GM12878 (cell line): Measurements from ENCODE around the gene TBXAS1. TPM values are rescaled to one million over a fixed set of nuclear protein-coding genes. Genes with fewer than 3 reads are reported as not detected.

Experiments
- ATAC-seq: fragments of 200-7000 bp; cut with Tn5 transposase; 3 replicates; pipeline ENCODE4 v1.9.1; 2020; ENCODE audit warnings: mild to moderate bottlenecking, moderate library complexity
- BruUV-seq: library from RNA; stranded (reverse); fragments of 400-500 nt; replicated peaks from 2 replicates; lab custom pipeline; 2021; lab: Mats Ljungman, UMichigan
- CTCF ChIA-PET: fragments of 300-600 bp; sonication (Branson Sonifier 250); formaldehyde crosslinking; extraction: SDS; loops from one replicate; lab custom pipeline; 2021; ENCODE audit warnings: inconsistent platforms; lab: Yijun Ruan, JAX
- POLR2A ChIA-PET: fragments of 350-600 bp; formaldehyde crosslinking; extraction: SDS; loops from one replicate; lab custom pipeline; 2021; ENCODE audit warnings: inconsistent platforms; lab: Charles Lee
- RAD21 ChIA-PET: fragments of 300-600 bp; sonication (Branson Sonifier 250); formaldehyde crosslinking; loops from one replicate; lab custom pipeline; 2023; ENCODE audit warnings: antibody characterized with exemption; ENCODE audit not compliant: unreplicated experiment; lab: Charles Lee
- SMC1A ChIA-PET: fragments of 300-600 bp; sonication (Branson Sonifier 250); formaldehyde crosslinking; loops from one replicate; lab custom pipeline; 2023; ENCODE audit not compliant: unreplicated experiment, uncharacterized antibody; lab: Charles Lee
- DNase-seq: peaks from one replicate; pipeline ENCODE4 v3.0.0-alpha.2; 2011; ENCODE audit warnings: low read depth, low spot score
- FAIRE-seq: peaks from 3 replicates; lab custom pipeline; 2011; peaks lifted over from hg19 to GRCh38; lab: Jason Lieb, UNC
- H2AFZ ChIP-seq: 2 replicates; pipeline ENCODE4 v1.6.0; 2011; ENCODE audit warnings: low read depth, low read length, control low read depth; ENCODE audit not compliant: control insufficient read depth
- H3K27ac ChIP-seq: 2 replicates; pipeline ENCODE4 v1.5.1; 2011; ENCODE audit warnings: control low read depth; ENCODE audit not compliant: control insufficient read depth, insufficient read depth
- H3K27me3 ChIP-seq, 2 experiments: replicated peaks in 1 of 2; 2 replicates each; pipeline versions ENCODE4 v1.6.0 to v1.6.1; 2011; ENCODE audit warnings: low read length in 1 of 2; ENCODE audit not compliant: control insufficient read depth in 2 of 2, insufficient read depth in 2 of 2
- H3K36me3 ChIP-seq, 2 experiments: 2 replicates each; pipeline ENCODE4 v1.5.1; 2011; ENCODE audit warnings: low read length in 1 of 2; ENCODE audit not compliant: control insufficient read depth in 2 of 2, insufficient read depth in 2 of 2
- H3K4me1 ChIP-seq: 2 replicates; pipeline ENCODE4 v1.6.1; 2011; ENCODE audit warnings: mild to moderate bottlenecking, low read length, moderate library complexity, mixed read lengths; ENCODE audit not compliant: control insufficient read depth, insufficient read depth
- H3K4me2 ChIP-seq: 2 replicates; pipeline ENCODE4 v1.6.0; 2011; ENCODE audit warnings: control low read depth; ENCODE audit not compliant: control insufficient read depth, insufficient read depth
- H3K4me3 ChIP-seq: fragments of 200-600 bp; sonication (generic); 2 replicates; pipeline ENCODE4 v1.5.1; 2016
- H3K79me2 ChIP-seq: 2 replicates; pipeline ENCODE4 v1.6.0; 2011; ENCODE audit warnings: low read length; ENCODE audit not compliant: control insufficient read depth, insufficient read depth
- H3K9ac ChIP-seq: 2 replicates; pipeline ENCODE4 v1.8.0; 2011; ENCODE audit warnings: low read length, control low read depth, mixed read lengths; ENCODE audit not compliant: control insufficient read depth, insufficient read depth
- H3K9me3 ChIP-seq: replicated peaks from 3 replicates; pipeline ENCODE4 v1.5.1; 2011; ENCODE audit warnings: mild to moderate bottlenecking, low read length; ENCODE audit not compliant: control insufficient read depth, insufficient read depth
- H4K20me1 ChIP-seq: 2 replicates; pipeline ENCODE4 v1.6.0; 2011; ENCODE audit not compliant: control insufficient read depth, insufficient read depth
- MEF2B ChIP-seq: fragments of 450-650 bp; IDR thresholded peaks from 2 replicates; pipeline ENCODE4 v1.6.1; 2018; ENCODE audit warnings: mild to moderate bottlenecking, moderate library complexity; ENCODE audit not compliant: partially characterized antibody, poor library complexity, severe bottlenecking
- PML ChIP-seq: IDR thresholded peaks from 2 replicates; pipeline ENCODE4 v1.6.1; 2012; ENCODE audit warnings: low read length, inconsistent platforms
- POU2F2 ChIP-seq: IDR thresholded peaks from 3 replicates; pipeline ENCODE4 v1.6.1; 2011; ENCODE audit warnings: low read depth, mild to moderate bottlenecking, low read length, borderline replicate concordance
- SMARCA5 ChIP-seq: fragments of 450-650 bp; IDR thresholded peaks from 2 replicates; pipeline ENCODE4 v1.6.1; 2017; ENCODE audit warnings: mild to moderate bottlenecking
- TARDBP ChIP-seq: IDR thresholded peaks from 2 replicates; pipeline ENCODE4 v1.6.1; 2016; ENCODE audit warnings: borderline replicate concordance
- YY1 ChIP-seq: IDR thresholded peaks from 2 replicates; pipeline ENCODE4 v1.6.1; 2011; ENCODE audit warnings: low read depth, mild to moderate bottlenecking, low read length
- WGBS: methylation state at CpG from one replicate; pipeline ENCODE4 v1.1.6; 2016; ENCODE audit warnings: low lambda C conversion rate; ENCODE audit not compliant: insufficient replicate concordance, insufficient coverage; ENCODE audit errors: missing lambda C conversion rate; 5-methylcytosine and 5-hydroxymethylcytosine counted together
- in situ Hi-C: fragments of 300-500 bp; cut with MboI; formaldehyde crosslinking; loops from 9 replicates; pipeline ENCODE4 v1.14.3; 2018; ENCODE audit warnings: mixed read lengths
- intact Hi-C: fragments of 100-400 bp; cut with micrococcal nuclease; formaldehyde crosslinking; loops from one replicate; pipeline ENCODE4 v1.14.2; 2022; ENCODE audit not compliant: unreplicated experiment
- polyA plus RNA-seq, 11 experiments: library from polyadenylated mRNA; depleted of rRNA in 4 of 11; unstranded in 6 of 11; stranded (reverse) in 5 of 11; fragments of >200 nt; fragmentation: Nextera tagmentation in 4 of 11; fragmentation: Illumina TruSeq in 1 of 11; extraction: Ambion mirVana in 4 of 11; extraction: Trizol in 1 of 11; gene quantifications; 1 replicate in 1 of 11; 2 replicates in 10 of 11; pipeline versions ENCODE4 v1.2.1 to v1.2.3, GENCODE V29; 2011 to 2016; ENCODE audit warnings: inconsistent platforms in 2 of 11, missing spikeins in 2 of 11, low read depth in 1 of 11
- total RNA-seq, 4 experiments: library from RNA; depleted of rRNA in 3 of 4; stranded (reverse); fragments of >200 nt in 3 of 4; fragmentation: Illumina TruSeq in 1 of 4; extraction: Trizol in 1 of 4; gene quantifications; 2 replicates each; pipeline versions ENCODE4 v1.2.1 to v1.2.3, GENCODE V29; 2013 to 2021
- TF ChIP-seq, protein P1 (sequence below): fragments of 450-650 bp; formaldehyde crosslinking; IDR thresholded peaks from 2 replicates; pipeline ENCODE4 v1.4.0; 2022; ENCODE audit warnings: mild to moderate bottlenecking, moderate library complexity

TBXAS1 gene
- total and polyA plus RNA-seq, 10 of the 15 experiments (the other 5 are each of a cell fraction or from before 2014, with no cell fraction given) = 1.5 to 32.7 (median 16.3) TPM

DNA sequence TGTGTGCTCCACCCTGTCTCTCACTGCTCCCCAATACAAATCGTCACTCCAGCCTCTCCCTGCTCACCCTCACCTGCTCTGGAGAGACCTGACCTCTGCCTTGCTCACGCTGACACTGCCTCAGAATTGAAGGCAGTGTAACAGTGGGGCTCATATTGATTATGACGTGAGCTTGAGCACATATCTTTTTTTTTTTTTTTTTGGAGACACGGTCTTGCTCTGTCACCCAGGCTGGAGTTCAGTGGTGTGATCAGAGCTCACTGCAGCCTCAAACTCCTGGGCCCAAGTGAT is 84.7 kb downstream of the TBXAS1 start:
- H3K9ac ChIP-seq = no peak overlapping the region
- intact Hi-C loops (no loop called here), in situ Hi-C loops (no loop called here)
- no peak overlapping the region for H3K4me2 ChIP-seq
- FAIRE-seq (no peak), ATAC-seq (no peak), DNase-seq (no peak)
- no peaks in the 10 kb centered on the region for H3K36me3 ChIP-seq
- H3K4me3 ChIP-seq = no peak overlapping the region
- 95% methylated on average over 3 of the region's 4 CpGs for WGBS
- no peaks in the 10 kb centered on the region for H3K27me3 ChIP-seq
- H3K4me1 ChIP-seq = peaks cover 29% of the 10 kb centered on the region
- no peak overlapping the region for H2AFZ ChIP-seq
- H3K79me2 ChIP-seq = no peaks in the 10 kb centered on the region
- H4K20me1 ChIP-seq = no peaks in the 10 kb centered on the region
- SMC1A ChIA-PET = interaction anchor here (1.4 kb wide), 1 partner anchor 12 kb away, joined by 4 read pairs; no protein-coding TSS in a partner anchor
- RAD21 ChIA-PET = interaction anchor here (1.0 to 1.2 kb wide), 2 partner anchors 13 to 80 kb away, joined by 3 to 4 read pairs; no protein-coding TSS in a partner anchor
- BruUV-seq = no TSS peak
- CTCF ChIA-PET = no interaction called here
- no peak overlapping the region for H3K27ac ChIP-seq
- no peaks in the 10 kb centered on the region for H3K9me3 ChIP-seq
- POLR2A ChIA-PET = no interaction called here
- no peak for TF ChIP-seq POU2F2
- TF ChIP-seq SMARCA5 = no peak
- no peak for TF ChIP-seq MEF2B
- TF ChIP-seq, protein P1, sequence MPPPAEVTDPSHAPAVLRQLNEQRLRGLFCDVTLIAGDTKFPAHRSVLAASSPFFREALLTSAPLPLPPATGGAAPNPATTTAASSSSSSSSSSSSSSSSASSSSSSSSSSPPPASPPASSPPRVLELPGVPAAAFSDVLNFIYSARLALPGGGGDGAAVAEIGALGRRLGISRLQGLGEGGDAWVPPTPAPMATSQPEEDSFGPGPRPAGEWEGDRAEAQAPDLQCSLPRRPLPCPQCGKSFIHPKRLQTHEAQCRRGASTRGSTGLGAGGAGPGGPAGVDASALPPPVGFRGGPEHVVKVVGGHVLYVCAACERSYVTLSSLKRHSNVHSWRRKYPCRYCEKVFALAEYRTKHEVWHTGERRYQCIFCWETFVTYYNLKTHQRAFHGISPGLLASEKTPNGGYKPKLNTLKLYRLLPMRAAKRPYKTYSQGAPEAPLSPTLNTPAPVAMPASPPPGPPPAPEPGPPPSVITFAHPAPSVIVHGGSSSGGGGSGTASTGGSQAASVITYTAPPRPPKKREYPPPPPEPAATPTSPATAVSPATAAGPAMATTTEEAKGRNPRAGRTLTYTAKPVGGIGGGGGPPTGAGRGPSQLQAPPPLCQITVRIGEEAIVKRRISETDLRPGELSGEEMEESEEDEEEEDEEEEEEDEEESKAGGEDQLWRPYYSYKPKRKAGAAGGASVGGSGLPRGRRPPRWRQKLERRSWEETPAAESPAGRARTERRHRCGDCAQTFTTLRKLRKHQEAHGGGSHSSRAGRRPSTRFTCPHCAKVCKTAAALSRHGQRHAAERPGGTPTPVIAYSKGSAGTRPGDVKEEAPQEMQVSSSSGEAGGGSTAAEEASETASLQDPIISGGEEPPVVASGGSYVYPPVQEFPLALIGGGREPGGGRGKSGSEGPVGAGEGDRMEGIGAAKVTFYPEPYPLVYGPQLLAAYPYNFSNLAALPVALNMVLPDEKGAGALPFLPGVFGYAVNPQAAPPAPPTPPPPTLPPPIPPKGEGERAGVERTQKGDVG (CRISPR knock-in tag) = no peak
- no peak for TF ChIP-seq TARDBP
- no peak for TF ChIP-seq YY1
- no peak for TF ChIP-seq PML
